RWPE1 (cell line): Measurements from ENCODE around the gene DNAJC24.

ENCODE experiments used
- CTCF ChIA-PET: fragments of 350-600 bp; sonication (Branson Sonifier 250); formaldehyde crosslinking; extraction: SDS; loops from one replicate; lab custom pipeline; 2021; lab: Yijun Ruan, JAX
- POLR2A ChIA-PET: fragments of 400-600 bp; formaldehyde crosslinking; extraction: SDS; loops from one replicate; lab custom pipeline; 2020; ENCODE audit warnings: antibody characterized with exemption; ENCODE audit not compliant: low non-redundant PET; lab: Yijun Ruan, JAX
- DNase-seq: peaks from one replicate; pipeline ENCODE4 v3.0.0; 2012; ENCODE audit warnings: low spot score
- H3K27ac ChIP-seq: fragments of 450-650 bp; 2 replicates; pipeline ENCODE4 v1.5.1; 2017
- CTCF ChIP-seq: fragments of 450-650 bp; conservative IDR thresholded peaks from 2 replicates; pipeline ENCODE4 v1.5.1; 2017; ENCODE audit warnings: low read depth, mild to moderate bottlenecking

Gene DNAJC24

GRCh38 chr11:31408201-31408600 is 38.5 kb downstream of the DNAJC24 start:
- no peak overlapping the region for H3K27ac ChIP-seq
- TF ChIP-seq CTCF, result no peak
- ChIA-PET POLR2A (no interaction called here), CTCF (interaction anchor here (0.6 kb wide), 1 partner anchor 43 kb away, joined by 3 read pairs; no protein-coding TSS in a partner anchor)
- no peak for DNase-seq

- no peak for TF ChIP-seq CTCF
- H3K27ac ChIP-seq, result no peak overlapping the region
- DNase-seq, result peak; percentile 30
- ChIA-PET POLR2A (no interaction called here), CTCF (no interaction called here)
Measured at GRCh38 chr11:31412946-31413345, 43.3 kb downstream of the DNAJC24 start.

GRCh38 chr11:31414338-31414737 is 44.7 kb downstream of the DNAJC24 start:
- H3K27ac ChIP-seq, result no peak overlapping the region
- TF ChIP-seq CTCF, result no peak
- CTCF ChIA-PET, result no interaction called here
- peak; percentile 1 for DNase-seq
- POLR2A ChIA-PET, result no interaction called here

- H3K27ac ChIP-seq, result no peak overlapping the region
- no peak for TF ChIP-seq CTCF
- ChIA-PET CTCF (interaction anchor here (0.6 kb wide), 1 partner anchor 585 kb away, joined by 3 read pairs; no protein-coding TSS in a partner anchor), POLR2A (no interaction called here)
- DNase-seq, result no peak
Measured at GRCh38 chr11:31415435-31415834, 45.8 kb downstream of the DNAJC24 start.

GRCh38 chr11:31417357-31417756 is 47.7 kb downstream of the DNAJC24 start:
- DNase-seq, result no peak

GRCh38 chr11:31417816-31418215 is 48.2 kb downstream of the DNAJC24 start:
- H3K27ac ChIP-seq, result no peak overlapping the region
- no peak for DNase-seq
- no peak for TF ChIP-seq CTCF
- POLR2A ChIA-PET, result no interaction called here
- CTCF ChIA-PET, result interaction anchor here (0.6 to 0.7 kb wide), 2 partner anchors 34 to 861 kb away, joined by 3 read pairs; no protein-coding TSS in a partner anchor

More at GRCh38 chr11:31417357-31417756, 47.7 kb downstream of the DNAJC24 start:
- no peak overlapping the region for H3K27ac ChIP-seq
- ChIA-PET POLR2A (no interaction called here), CTCF (interaction anchor here (0.6 to 0.7 kb wide), 3 partner anchors 20 to 861 kb away, joined by 3 read pairs; no protein-coding TSS in a partner anchor)
- no peak for TF ChIP-seq CTCF
